Ectodermal cell (in vitro differentiated cells): ENCODE results near the gene RNF126.
"Not testable (repeated sequence)": the region's sequence is repeated elsewhere in the genome, so short reads cannot be mapped to it uniquely, and the experiment has no call there.

ENCODE experiments used
- H3K27ac ChIP-seq: 2 replicates; pipeline ENCODE4 v1.7.0; 2013; ENCODE audit warnings: mild to moderate bottlenecking, low read depth, low read length; ENCODE audit not compliant: insufficient read depth, poor library complexity, severe bottlenecking
- H3K27me3 ChIP-seq: 2 replicates; pipeline ENCODE4 v1.7.0; 2013; ENCODE audit warnings: mild to moderate bottlenecking, low read length; ENCODE audit not compliant: insufficient read depth, control insufficient read depth, poor library complexity, severe bottlenecking
- H3K36me3 ChIP-seq: one replicate; pipeline ENCODE4 v1.7.0; 2013; ENCODE audit warnings: low read length; ENCODE audit not compliant: control insufficient read depth, insufficient read depth
- H3K4me1 ChIP-seq: one replicate; pipeline ENCODE4 v1.7.0; 2013; ENCODE audit warnings: low read length; ENCODE audit not compliant: control insufficient read depth, insufficient read depth
- H3K4me3 ChIP-seq: 2 replicates; pipeline ENCODE4 v1.7.0; 2013; ENCODE audit warnings: low read depth, low read length, control low read depth; ENCODE audit not compliant: insufficient read depth
- H3K9me3 ChIP-seq: 2 replicates; pipeline ENCODE4 v1.7.0; 2013; ENCODE audit warnings: mild to moderate bottlenecking, low read length, moderate library complexity; ENCODE audit not compliant: control insufficient read depth
- WGBS, 2 experiments: methylation state at CpG; one replicate each; pipeline ENCODE4 v1.1.7; 2013; ENCODE audit warnings: missing lambda C conversion rate in 2 of 2; 5-methylcytosine and 5-hydroxymethylcytosine counted together

RNF126 gene

GRCh38 chr19:702847-703246 is 39.8 kb upstream of the RNF126 start:
- not testable (repeated sequence) for H3K4me1 ChIP-seq, H3K36me3 ChIP-seq, H3K27me3 ChIP-seq, H3K4me3 ChIP-seq, H3K27ac ChIP-seq, H3K9me3 ChIP-seq
- 86 to 92% methylated on average over 6 of the region's 6 CpGs for WGBS, 2 experiments

- H3K27me3 ChIP-seq, H3K4me1 ChIP-seq, H3K36me3 ChIP-seq, H3K27ac ChIP-seq, H3K9me3 ChIP-seq, H3K4me3 ChIP-seq: not testable (repeated sequence)
- WGBS, 2 experiments, result 78 to 86% methylated on average over 10 to 11 of the region's 14 CpGs
These were observed 36.9 kb upstream of the RNF126 start for GRCh38 chr19:699885-700284.

- not testable (repeated sequence) for H3K27ac ChIP-seq, H3K4me1 ChIP-seq, H3K4me3 ChIP-seq, H3K27me3 ChIP-seq, H3K9me3 ChIP-seq, H3K36me3 ChIP-seq
- 93% methylated on average over 15 of the region's 15 CpGs for WGBS, 2 experiments
These were observed 35.5 kb upstream of the RNF126 start for GRCh38 chr19:698529-698928.

- no peaks in the 10 kb centered on the region for H3K9me3 ChIP-seq
- H3K4me3 ChIP-seq, result no peak within 1 kb of the TSS
- H3K27me3 ChIP-seq, result no peaks in the 10 kb centered on the region
- 90 to 92% methylated on average over 31 of the region's 31 CpGs for WGBS, 2 experiments
- no peaks in the 10 kb centered on the region for H3K4me1 ChIP-seq
- H3K27ac ChIP-seq, result no peak within 1 kb of the TSS
- H3K36me3 ChIP-seq, result no peaks in the 10 kb centered on the region
These were observed 32.4 kb upstream of the RNF126 start, which contains the start of gene PRSS57 for GRCh38 chr19:695352-695949. PRSS57 (minus strand) TSS chr19:695452; CDS start chr19:695430, 22 bp downstream.

GRCh38 chr19:694481-695351 is 31.7 kb upstream of the RNF126 start:
- H3K27me3 ChIP-seq, result no peaks in the 10 kb centered on the region
- 78% methylated on average over 41 of the region's 41 CpGs for WGBS, 2 experiments

GRCh38 chr19:690203-690602 is 27.2 kb upstream of the RNF126 start:
- no peak overlapping the region for H3K4me3 ChIP-seq
- no peaks in the 10 kb centered on the region for H3K36me3 ChIP-seq
- 81 to 82% methylated on average over 18 of the region's 18 CpGs for WGBS, 2 experiments
- H3K27me3 ChIP-seq, result no peaks in the 10 kb centered on the region
- no peaks in the 10 kb centered on the region for H3K4me1 ChIP-seq
- H3K9me3 ChIP-seq, result no peaks in the 10 kb centered on the region
- no peak overlapping the region for H3K27ac ChIP-seq

More at GRCh38 chr19:694481-695351, 31.7 kb upstream of the RNF126 start:
- no peaks in the 10 kb centered on the region for H3K36me3 ChIP-seq
- no peak overlapping the region for H3K27ac ChIP-seq
- no peak overlapping the region for H3K4me3 ChIP-seq
- no peaks in the 10 kb centered on the region for H3K9me3 ChIP-seq
- H3K4me1 ChIP-seq, result no peaks in the 10 kb centered on the region

GRCh38 chr19:688992-689391 is 26.0 kb upstream of the RNF126 start:
- Histone ChIP-seq H3K9me3 (no peaks in the 10 kb centered on the region), H3K4me1 (no peaks in the 10 kb centered on the region), H3K36me3 (no peaks in the 10 kb centered on the region), H3K4me3 (no peak overlapping the region), H3K27me3 (no peaks in the 10 kb centered on the region), H3K27ac (no peak overlapping the region)
- 95% methylated on average over 17 of the region's 17 CpGs for WGBS, 2 experiments

GRCh38 chr19:688214-688613 is 25.2 kb upstream of the RNF126 start:
- no peak overlapping the region for H3K4me3 ChIP-seq
- H3K4me1 ChIP-seq, result no peaks in the 10 kb centered on the region
- H3K36me3 ChIP-seq, result no peaks in the 10 kb centered on the region
- H3K27ac ChIP-seq, result no peak overlapping the region
- 89 to 92% methylated on average over 15 of the region's 15 CpGs for WGBS, 2 experiments
- H3K9me3 ChIP-seq, result no peaks in the 10 kb centered on the region
- no peaks in the 10 kb centered on the region for H3K27me3 ChIP-seq

GRCh38 chr19:687569-688166 is 24.7 kb upstream of the RNF126 start:
- H3K4me1 ChIP-seq, result no peaks in the 10 kb centered on the region
- WGBS, 2 experiments, result 85 to 86% methylated on average over 11 of the region's 11 CpGs
- H3K9me3 ChIP-seq, result no peaks in the 10 kb centered on the region

GRCh38 chr19:686589-687297 is 23.7 kb upstream of the RNF126 start:
- H3K4me1 ChIP-seq, result no peaks in the 10 kb centered on the region
- no peaks in the 10 kb centered on the region for H3K36me3 ChIP-seq
- H3K27ac ChIP-seq, result no peak overlapping the region
- H3K9me3 ChIP-seq, result no peaks in the 10 kb centered on the region
- 86 to 87% methylated on average over 17 of the region's 17 CpGs for WGBS, 2 experiments
- no peak overlapping the region for H3K4me3 ChIP-seq
- no peaks in the 10 kb centered on the region for H3K27me3 ChIP-seq

More at GRCh38 chr19:687569-688166, 24.7 kb upstream of the RNF126 start:
- H3K27ac ChIP-seq, result no peak overlapping the region
- no peak overlapping the region for H3K4me3 ChIP-seq
- H3K36me3 ChIP-seq, result no peaks in the 10 kb centered on the region
- H3K27me3 ChIP-seq, result no peaks in the 10 kb centered on the region
